Left ventricle myocardium inferior (tissue), 1 donor: ENCODE data around the gene SLCO4A1. TPM values are rescaled to one million over a fixed set of nuclear protein-coding genes. Genes with fewer than 3 reads are reported as not detected.

ENCODE experiments used
- DNase-seq: peaks from one replicate; pipeline ENCODE4 v3.0.0-alpha.2; 2020
- H3K27ac ChIP-seq: fragments of 200-600 bp; replicated peaks from 2 replicates; pipeline ENCODE4 v1.8.0; 2021
- H3K27me3 ChIP-seq: fragments of 200-600 bp; 2 replicates; pipeline ENCODE4 v1.8.0; 2021; ENCODE audit warnings: low read depth
- H3K36me3 ChIP-seq: fragments of 200-600 bp; 2 replicates; pipeline ENCODE4 v1.8.0; 2021
- H3K4me1 ChIP-seq: fragments of 200-600 bp; 2 replicates; pipeline ENCODE4 v1.8.0; 2021
- H3K4me3 ChIP-seq: fragments of 200-600 bp; 2 replicates; pipeline ENCODE4 v1.8.0; 2021; ENCODE audit warnings: mild to moderate bottlenecking, moderate library complexity
- H3K9me3 ChIP-seq: fragments of 200-600 bp; replicated peaks from 2 replicates; pipeline ENCODE4 v1.8.0; 2021
- intact Hi-C: fragments of 100-400 bp; cut with micrococcal nuclease; formaldehyde crosslinking; loops from one replicate; pipeline ENCODE4 v1.11.0; 2022
- total RNA-seq: library from RNA; stranded (reverse); fragmentation: NEBNext Ultra II Directional; extraction: Animal tissue kit (Norgen Biotek cat#: 25700); gene quantifications from one replicate; pipeline ENCODE4 v1.2.1, GENCODE V29; 2021
- TF ChIP-seq, protein P1 (sequence below): fragments of 200-600 bp; IDR thresholded peaks from 2 replicates; pipeline ENCODE4 v1.8.0; 2021; ENCODE audit warnings: antibody characterized with exemption, mild to moderate bottlenecking, borderline replicate concordance
- donor health status: DM: no; HTN: yes; CAD: no; lungs with severe emphysema.

Gene SLCO4A1
- total RNA-seq, 1 donor from 2014 or later: 12.7 TPM

DNA sequence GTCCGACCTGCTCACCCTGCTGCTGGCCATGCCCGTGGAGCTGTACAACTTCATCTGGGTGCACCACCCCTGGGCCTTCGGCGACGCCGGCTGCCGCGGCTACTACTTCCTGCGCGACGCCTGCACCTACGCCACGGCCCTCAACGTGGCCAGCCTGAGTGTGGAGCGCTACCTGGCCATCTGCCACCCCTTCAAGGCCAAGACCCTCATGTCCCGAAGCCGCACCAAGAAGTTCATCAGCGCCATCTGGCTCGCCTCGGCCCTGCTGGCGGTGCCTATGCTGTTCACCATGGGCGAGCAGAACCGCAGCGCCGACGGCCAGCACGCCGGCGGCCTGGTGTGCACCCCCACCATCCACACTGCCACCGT lies 67.2 kb downstream of the SLCO4A1 start:
- no peak overlapping the region for H3K27ac ChIP-seq

DNA sequence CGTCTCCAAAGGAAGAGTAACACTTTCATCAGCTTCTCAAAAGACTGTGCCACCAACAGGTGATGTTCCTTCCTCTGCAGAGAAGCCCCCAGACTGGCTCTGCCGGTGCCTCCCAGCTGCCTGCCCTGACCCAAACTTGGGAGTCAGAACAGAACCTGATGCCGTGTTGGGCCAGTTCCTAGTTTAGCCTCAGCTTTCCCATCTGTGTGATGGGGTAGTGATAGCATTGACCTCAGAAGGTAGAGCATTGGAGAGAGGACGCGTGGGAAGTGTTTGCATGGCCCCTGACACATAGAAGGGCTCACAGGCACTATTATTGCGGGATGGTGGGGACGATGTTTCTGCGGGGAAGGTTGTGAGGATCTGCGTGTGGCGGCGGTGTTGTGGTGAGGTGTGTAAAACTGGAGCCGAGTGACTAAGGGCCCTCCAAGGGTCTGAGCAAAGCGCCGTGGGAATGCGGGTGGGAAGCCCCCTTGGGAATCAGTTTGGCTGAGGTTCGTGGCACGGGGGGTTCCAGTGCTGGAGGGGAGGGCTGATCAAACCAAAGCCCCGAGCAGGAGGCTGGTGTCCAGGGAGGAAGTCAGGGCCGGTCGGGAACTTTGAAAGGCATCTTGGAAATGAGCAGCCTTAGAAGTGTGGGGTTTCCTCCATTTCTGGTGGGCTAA lies 68.0 kb downstream of the SLCO4A1 start:
- Histone ChIP-seq H3K27ac (no peak overlapping the region), H3K4me1 (peaks cover 19% of the 10 kb centered on the region), H3K27me3 (peaks cover 72% of the 10 kb centered on the region), H3K36me3 (no peaks in the 10 kb centered on the region), H3K4me3 (no peak overlapping the region), H3K9me3 (no peaks in the 10 kb centered on the region)
- TF ChIP-seq, protein P1, sequence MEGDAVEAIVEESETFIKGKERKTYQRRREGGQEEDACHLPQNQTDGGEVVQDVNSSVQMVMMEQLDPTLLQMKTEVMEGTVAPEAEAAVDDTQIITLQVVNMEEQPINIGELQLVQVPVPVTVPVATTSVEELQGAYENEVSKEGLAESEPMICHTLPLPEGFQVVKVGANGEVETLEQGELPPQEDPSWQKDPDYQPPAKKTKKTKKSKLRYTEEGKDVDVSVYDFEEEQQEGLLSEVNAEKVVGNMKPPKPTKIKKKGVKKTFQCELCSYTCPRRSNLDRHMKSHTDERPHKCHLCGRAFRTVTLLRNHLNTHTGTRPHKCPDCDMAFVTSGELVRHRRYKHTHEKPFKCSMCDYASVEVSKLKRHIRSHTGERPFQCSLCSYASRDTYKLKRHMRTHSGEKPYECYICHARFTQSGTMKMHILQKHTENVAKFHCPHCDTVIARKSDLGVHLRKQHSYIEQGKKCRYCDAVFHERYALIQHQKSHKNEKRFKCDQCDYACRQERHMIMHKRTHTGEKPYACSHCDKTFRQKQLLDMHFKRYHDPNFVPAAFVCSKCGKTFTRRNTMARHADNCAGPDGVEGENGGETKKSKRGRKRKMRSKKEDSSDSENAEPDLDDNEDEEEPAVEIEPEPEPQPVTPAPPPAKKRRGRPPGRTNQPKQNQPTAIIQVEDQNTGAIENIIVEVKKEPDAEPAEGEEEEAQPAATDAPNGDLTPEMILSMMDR: no peak
- intact Hi-C loops: no loop called here
- no peak for DNase-seq

More for the DNA sequence above, 67.2 kb downstream of the SLCO4A1 start:
- peaks cover 72% of the 10 kb centered on the region for H3K27me3 ChIP-seq
- intact Hi-C loops: no loop called here
- no peak for DNase-seq
- H3K36me3 ChIP-seq: no peaks in the 10 kb centered on the region
- H3K9me3 ChIP-seq: no peaks in the 10 kb centered on the region
- peaks cover 25% of the 10 kb centered on the region for H3K4me1 ChIP-seq
- TF ChIP-seq, protein P1: no peak
- no peak overlapping the region for H3K4me3 ChIP-seq

DNA sequence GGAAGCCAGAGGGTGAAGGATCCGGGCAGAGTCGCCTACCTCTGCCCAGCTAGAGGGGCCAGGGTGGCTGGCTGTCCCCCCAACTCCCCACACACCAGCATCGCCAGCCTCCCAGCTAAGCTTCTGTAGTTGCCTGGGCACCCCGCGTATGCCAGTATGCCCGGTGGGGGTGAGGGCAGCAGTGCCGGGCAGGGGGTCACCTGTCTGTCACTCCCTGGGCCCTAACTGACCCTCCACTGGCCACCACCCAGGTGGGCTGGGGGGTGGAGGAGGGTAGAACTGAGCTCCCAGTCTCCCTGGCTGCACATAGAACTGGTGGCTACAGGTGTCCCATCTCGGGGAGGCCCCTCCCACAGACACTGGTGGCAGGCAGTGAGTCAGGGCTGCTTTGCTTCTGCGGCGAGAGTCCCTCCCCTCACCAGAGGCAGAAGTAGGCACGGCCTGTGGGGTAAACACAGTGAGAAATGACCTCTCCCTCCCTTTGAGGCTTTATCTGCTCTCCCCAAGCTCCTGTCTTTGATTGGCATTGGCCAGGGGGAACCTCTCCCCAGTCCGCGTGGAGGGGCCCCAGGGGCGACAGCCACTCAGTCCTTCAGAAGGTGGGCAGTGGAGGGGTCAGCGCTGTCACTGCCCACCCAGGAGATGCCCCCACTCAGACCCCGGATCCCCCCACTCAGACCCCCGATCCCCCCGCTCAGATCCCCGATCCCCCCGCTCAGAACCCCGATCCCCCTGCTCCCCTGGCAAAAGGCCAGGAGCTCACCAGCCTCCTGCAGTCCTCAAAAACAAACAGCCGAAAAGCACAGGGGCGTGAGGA lies 68.8 kb downstream of the SLCO4A1 start:
- DNase-seq: no peak

DNA sequence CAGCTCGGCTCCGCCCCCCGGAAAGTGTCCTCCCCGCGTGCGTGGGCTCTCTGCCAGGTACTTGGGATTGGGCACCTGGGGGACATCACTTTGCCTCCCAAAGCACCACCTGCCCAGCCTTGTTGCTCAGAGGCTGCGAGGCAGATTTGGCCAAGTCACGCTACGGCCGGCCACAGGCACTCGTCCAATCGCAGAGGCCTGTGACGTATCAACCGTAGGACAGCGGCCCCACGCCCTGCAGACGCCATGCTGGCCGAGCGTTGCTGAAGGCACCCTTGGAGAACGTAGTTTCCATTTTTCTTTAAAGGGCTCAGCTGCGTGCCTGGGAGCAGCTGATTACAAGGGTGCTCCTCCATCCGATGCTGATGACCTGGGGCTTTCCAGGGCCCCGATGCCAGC lies 69.4 kb downstream of the SLCO4A1 start:
- Histone ChIP-seq H3K27me3 (peaks cover 68% of the 10 kb centered on the region), H3K9me3 (no peaks in the 10 kb centered on the region), H3K36me3 (no peaks in the 10 kb centered on the region), H3K4me1 (peaks cover 19% of the 10 kb centered on the region), H3K4me3 (no peak overlapping the region), H3K27ac (no peak overlapping the region)
- intact Hi-C loops: no loop called here
- TF ChIP-seq, protein P1: no peak
- no peak for DNase-seq

More for the DNA sequence above, 68.8 kb downstream of the SLCO4A1 start:
- Histone ChIP-seq H3K36me3 (no peaks in the 10 kb centered on the region), H3K4me3 (no peak overlapping the region), H3K27me3 (peaks cover 73% of the 10 kb centered on the region), H3K4me1 (peaks cover 19% of the 10 kb centered on the region), H3K9me3 (no peaks in the 10 kb centered on the region), H3K27ac (no peak overlapping the region)
- TF ChIP-seq, protein P1: no peak
- intact Hi-C loops: no loop called here

DNA sequence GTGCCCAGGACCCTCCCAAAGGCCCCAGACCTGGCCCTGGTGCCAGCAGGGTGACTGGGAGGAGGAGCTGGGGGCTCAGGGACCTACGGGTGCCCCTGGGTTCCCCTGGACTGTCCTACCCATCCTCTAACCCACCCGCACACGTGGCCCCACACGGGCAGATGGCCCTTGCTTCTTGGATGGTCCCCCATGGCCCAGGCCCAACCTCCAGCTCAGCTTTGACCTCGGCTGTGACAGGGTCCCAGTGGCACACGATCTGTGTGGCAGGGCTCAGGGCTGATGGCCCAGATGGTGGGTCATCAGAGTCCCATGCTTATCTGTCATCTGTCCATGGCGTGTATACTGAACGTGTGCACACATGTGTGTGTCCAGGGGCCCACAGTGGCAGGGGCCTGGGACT lies 70.3 kb downstream of the SLCO4A1 start:
- H3K27ac ChIP-seq: no peak overlapping the region
- H3K27me3 ChIP-seq: peaks cover 68% of the 10 kb centered on the region
- intact Hi-C loops: no loop called here
- peaks cover 19% of the 10 kb centered on the region for H3K4me1 ChIP-seq
- TF ChIP-seq, protein P1: no peak
- no peaks in the 10 kb centered on the region for H3K9me3 ChIP-seq
- H3K36me3 ChIP-seq: no peaks in the 10 kb centered on the region
- no peak overlapping the region for H3K4me3 ChIP-seq
- DNase-seq: no peak
